ENCODE measurements around the gene TMEM63C. TPM values are rescaled to one million over a fixed set of nuclear protein-coding genes. Genes with fewer than 3 reads are reported as not detected.
A peak's percentile ranks its signal among the peaks of the same experiment; 100 is the strongest.

Gene TMEM63C
- total RNA-seq, 4 donors from 2014 or later = 12.3 to 32.8 (median 19.9) TPM

DNA sequence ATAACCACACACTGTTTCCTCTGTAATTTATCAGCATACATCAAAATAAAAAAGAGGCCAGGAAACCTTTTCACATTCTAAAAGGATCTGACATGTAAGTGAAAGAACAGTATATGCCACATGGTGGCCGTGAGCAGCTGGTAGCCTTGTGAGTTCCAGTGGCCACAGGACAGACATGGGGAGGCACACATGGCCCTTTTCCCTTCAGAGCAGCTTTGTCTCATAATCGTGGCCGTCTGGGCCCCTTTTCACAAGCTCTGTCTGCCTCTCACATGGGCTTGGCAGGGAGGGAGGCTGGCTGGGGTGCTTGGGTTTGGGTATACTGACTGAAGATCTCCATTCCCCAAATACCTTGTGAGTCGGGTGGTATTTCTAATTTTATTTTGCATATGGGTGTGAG lies 38.5 kb upstream of the TMEM63C start:
- no peak for DNase-seq (ENCODE audit: low spot score in 2 of 2)
- Histone ChIP-seq H3K4me1 (peaks cover 27% of the 10 kb centered on the region), H3K9me3 (no peaks in the 10 kb centered on the region), H3K27ac (no peak overlapping the region), H3K27me3 (peaks cover 93% of the 10 kb centered on the region), H3K36me3 (no peaks in the 10 kb centered on the region), H3K4me3 (no peak overlapping the region)
- WGBS = 6% methylated on average over 4 of the region's 4 CpGs
- no peak for TF ChIP-seq EP300 (IDR thresholded peaks at IDR 0.05)
- no peak for TF ChIP-seq POLR2AphosphoS5 (IDR thresholded peaks at IDR 0.05)

DNA sequence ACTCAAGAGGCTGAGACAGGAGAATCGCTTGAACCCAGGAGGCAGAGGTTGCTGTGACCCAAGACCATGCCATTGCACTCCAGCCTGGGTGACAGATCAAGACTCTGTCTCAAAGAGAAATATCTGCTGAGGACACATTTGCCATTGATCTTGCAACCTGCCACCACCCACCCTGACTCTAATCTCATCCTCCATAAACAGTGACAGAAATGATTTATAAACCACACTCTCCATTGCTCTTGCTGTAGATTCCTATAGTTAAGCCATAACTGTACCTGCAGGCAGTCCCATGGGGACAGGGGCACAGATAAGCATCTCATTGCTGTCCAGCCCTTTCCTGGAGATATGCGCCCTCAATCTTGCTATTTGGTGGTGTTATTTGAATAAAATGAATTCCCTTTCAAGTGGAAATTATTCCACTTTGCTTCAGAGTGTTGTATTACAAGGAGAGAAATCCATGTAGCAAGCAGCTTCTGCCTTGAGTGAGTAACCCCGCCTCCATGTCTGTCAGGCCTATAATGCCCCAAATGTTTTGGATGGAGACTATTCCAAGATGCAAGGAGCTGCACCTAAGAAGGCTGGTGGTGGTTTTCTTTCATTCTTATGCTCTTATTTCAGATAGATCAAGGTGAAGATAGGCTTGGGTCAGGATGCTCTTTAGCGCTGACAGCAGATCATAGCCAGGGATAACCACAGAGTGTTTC lies 37.0 kb upstream of the TMEM63C start:
- Histone ChIP-seq H3K4me1 (peaks cover 23% of the 10 kb centered on the region), H3K27ac (no peak overlapping the region), H3K9me3 (no peaks in the 10 kb centered on the region), H3K4me3 (no peak overlapping the region), H3K36me3 (no peaks in the 10 kb centered on the region), H3K27me3 (peaks cover 78% of the 10 kb centered on the region)
- 65% methylated on average over 4 of the region's 4 CpGs for whole genome bisulfite sequencing
- TF ChIP-seq, protein P1, sequence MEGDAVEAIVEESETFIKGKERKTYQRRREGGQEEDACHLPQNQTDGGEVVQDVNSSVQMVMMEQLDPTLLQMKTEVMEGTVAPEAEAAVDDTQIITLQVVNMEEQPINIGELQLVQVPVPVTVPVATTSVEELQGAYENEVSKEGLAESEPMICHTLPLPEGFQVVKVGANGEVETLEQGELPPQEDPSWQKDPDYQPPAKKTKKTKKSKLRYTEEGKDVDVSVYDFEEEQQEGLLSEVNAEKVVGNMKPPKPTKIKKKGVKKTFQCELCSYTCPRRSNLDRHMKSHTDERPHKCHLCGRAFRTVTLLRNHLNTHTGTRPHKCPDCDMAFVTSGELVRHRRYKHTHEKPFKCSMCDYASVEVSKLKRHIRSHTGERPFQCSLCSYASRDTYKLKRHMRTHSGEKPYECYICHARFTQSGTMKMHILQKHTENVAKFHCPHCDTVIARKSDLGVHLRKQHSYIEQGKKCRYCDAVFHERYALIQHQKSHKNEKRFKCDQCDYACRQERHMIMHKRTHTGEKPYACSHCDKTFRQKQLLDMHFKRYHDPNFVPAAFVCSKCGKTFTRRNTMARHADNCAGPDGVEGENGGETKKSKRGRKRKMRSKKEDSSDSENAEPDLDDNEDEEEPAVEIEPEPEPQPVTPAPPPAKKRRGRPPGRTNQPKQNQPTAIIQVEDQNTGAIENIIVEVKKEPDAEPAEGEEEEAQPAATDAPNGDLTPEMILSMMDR (IDR thresholded peaks at IDR 0.05) = no peak
- no peak for TF ChIP-seq EP300 (IDR thresholded peaks at IDR 0.05)
- no peak for TF ChIP-seq POLR2A (IDR thresholded peaks at IDR 0.05)
- TF ChIP-seq POLR2AphosphoS5 (IDR thresholded peaks at IDR 0.05) = no peak
- DNase-seq (ENCODE audit: low spot score in 2 of 2) = no peak

DNA sequence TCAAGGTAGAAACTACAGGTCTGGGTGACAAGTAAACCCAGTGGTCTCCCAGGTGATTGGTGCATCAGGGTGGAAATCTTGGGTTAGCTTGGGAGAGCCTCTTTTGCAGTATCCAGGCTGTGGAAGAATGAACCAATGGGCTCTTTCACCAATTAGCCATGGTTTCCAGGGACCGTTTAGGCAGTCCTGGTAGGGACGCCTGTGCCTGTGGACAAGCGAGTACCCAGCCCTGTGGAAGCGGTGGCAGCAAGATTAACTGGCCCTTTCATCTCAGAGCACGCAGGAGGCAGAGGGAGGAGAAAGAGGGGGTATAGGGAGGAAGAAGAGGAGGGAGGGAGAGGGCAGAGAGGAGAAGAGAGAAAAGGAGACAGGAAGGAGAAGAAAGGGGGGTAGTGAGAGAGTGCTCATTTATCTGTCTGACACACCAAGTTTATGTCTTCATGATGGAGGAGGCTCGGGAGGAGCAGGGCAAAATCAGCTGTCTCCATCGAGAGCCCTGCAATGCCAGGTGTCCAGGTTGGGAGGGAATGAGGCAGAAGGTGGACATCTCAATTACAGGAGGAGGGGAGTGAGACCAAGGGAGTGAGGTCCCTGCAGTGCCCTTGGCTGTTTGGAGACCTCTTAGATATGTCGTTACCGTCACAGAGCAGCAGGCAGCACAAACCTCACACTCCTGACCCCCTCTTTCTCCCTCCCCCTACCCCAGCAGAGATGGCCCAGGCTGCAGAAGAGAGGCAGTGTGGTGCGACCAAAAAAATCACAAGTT lies 35.4 kb upstream of the TMEM63C start:
- 18% methylated on average over 10 of the region's 10 CpGs for WGBS
- TF ChIP-seq, protein P1 (IDR thresholded peaks at IDR 0.05) = no peak
- TF ChIP-seq EP300 (IDR thresholded peaks at IDR 0.05) (no peak), POLR2A (IDR thresholded peaks at IDR 0.05) (no peak), POLR2AphosphoS5 (IDR thresholded peaks at IDR 0.05) (no peak)
- DNase-seq (ENCODE audit: low spot score in 2 of 2) = peak in 1 of 2 donors; percentile 35
- Histone ChIP-seq H3K4me1 (peaks cover 7% of the 10 kb centered on the region), H3K36me3 (no peaks in the 10 kb centered on the region), H3K4me3 (no peak overlapping the region), H3K27ac (no peak overlapping the region), H3K27me3 (peaks cover 62% of the 10 kb centered on the region), H3K9me3 (no peaks in the 10 kb centered on the region)

DNA sequence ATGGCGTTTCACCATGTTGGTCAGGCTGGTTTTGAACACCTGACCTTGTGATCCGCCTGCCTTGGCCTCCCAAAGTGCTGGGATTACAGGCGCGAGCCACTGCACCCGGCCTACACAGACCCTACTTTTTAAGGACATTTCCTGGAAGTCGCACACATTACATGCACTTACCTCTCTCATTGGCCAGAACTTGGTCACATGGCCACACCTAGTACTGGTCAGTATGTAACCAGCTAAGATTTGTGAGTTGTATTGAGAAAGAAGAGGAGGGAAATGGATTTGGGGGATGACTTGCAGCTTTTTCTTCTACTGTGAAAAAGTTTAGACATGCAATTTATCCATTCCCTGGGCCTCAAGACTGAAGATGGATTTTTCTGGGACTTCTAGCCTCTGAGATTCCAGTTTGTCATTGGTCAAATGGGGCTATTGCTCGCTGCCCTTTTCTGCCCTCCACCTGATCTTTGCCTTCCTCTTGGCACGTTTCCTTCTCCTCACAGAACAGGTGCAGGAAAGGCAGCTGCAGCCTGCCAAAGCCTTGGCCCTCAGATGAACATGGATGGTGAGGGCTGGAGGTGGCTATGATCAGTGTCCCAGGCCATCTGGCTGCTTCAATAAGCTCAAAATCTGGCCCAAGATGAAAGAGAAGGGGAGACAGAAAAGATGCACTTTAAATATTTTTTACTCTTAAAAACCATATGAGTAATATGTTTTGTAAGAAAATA lies 32.9 kb upstream of the TMEM63C start:
- H3K27me3 ChIP-seq = peaks cover 49% of the 10 kb centered on the region
- 73% methylated on average over 8 of the region's 8 CpGs for WGBS
- no peak for TF ChIP-seq EP300 (IDR thresholded peaks at IDR 0.05)
- TF ChIP-seq, protein P1 (IDR thresholded peaks at IDR 0.05) = no peak
- no peak for TF ChIP-seq POLR2A (IDR thresholded peaks at IDR 0.05)
- no peak for TF ChIP-seq POLR2AphosphoS5 (IDR thresholded peaks at IDR 0.05)

DNA sequence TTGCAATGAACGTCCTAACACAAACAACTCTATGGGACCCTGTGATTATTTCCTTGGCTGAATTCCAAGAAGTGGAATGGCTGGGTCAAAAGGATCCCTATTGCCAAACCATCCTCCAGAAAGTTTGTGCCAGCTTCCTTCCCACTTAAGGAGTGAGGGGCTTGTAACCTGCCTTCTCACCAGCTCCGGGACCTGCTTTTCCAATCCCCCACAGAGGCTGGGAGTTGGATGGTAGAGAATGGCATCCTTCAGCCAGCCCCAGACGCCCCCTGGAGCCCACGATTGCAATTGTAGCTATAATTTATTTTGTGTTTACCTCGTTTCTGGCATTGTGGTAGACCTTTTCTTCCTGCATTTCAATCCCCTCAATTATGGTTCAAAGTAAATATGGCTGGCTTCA lies 30.4 kb upstream of the TMEM63C start:
- DNase-seq (ENCODE audit: low spot score in 2 of 2) = peak in 1 of 2 donors; percentile 35
- 8% methylated on average over 5 of the region's 5 CpGs for WGBS

More for the DNA sequence above, 32.9 kb upstream of the TMEM63C start:
- Histone ChIP-seq H3K4me3 (no peak overlapping the region), H3K36me3 (no peaks in the 10 kb centered on the region), H3K4me1 (no peaks in the 10 kb centered on the region), H3K9me3 (no peaks in the 10 kb centered on the region), H3K27ac (no peak overlapping the region)
- DNase-seq (ENCODE audit: low spot score in 2 of 2) = peak in 1 of 2 donors; percentile 21

More for the DNA sequence above, 30.4 kb upstream of the TMEM63C start:
- Histone ChIP-seq H3K4me3 (no peak overlapping the region), H3K36me3 (no peaks in the 10 kb centered on the region), H3K27ac (no peak overlapping the region), H3K4me1 (no peaks in the 10 kb centered on the region), H3K9me3 (no peaks in the 10 kb centered on the region), H3K27me3 (peaks cover 37% of the 10 kb centered on the region)
- TF ChIP-seq EP300 (IDR thresholded peaks at IDR 0.05) (no peak), POLR2AphosphoS5 (IDR thresholded peaks at IDR 0.05) (no peak), POLR2A (IDR thresholded peaks at IDR 0.05) (no peak)
- TF ChIP-seq, protein P1 (IDR thresholded peaks at IDR 0.05) = peak in 1 of 2 donors; percentile 11
